AG09309 (cell line): ENCODE results near the gene FLT3LG.

Experiments used
- DNase-seq: peaks from one replicate; pipeline ENCODE4 v3.0.0-alpha.2; 2010; ENCODE audit warnings: low read depth
- H3K4me3 ChIP-seq: 2 replicates; pipeline ENCODE4 v1.5.1; 2011; ENCODE audit warnings: mild to moderate bottlenecking, low read depth, low read length, moderate library complexity; ENCODE audit not compliant: control insufficient read depth
- CTCF ChIP-seq: IDR thresholded peaks from 2 replicates; pipeline ENCODE4 v1.5.1; 2011; ENCODE audit warnings: mild to moderate bottlenecking, low read depth, low read length, inconsistent platforms; ENCODE audit not compliant: insufficient read depth, control insufficient read depth; ENCODE audit errors: missing control alignments

Gene FLT3LG

GRCh38 chr19:49513746-49514118 lies 39.7 kb downstream of the FLT3LG start:
- no peak overlapping the region for H3K4me3 ChIP-seq
- no peak for TF ChIP-seq CTCF
- no peak for DNase-seq

GRCh38 chr19:49514151-49514550 lies 40.1 kb downstream of the FLT3LG start:
- TF ChIP-seq CTCF = no peak
- H3K4me3 ChIP-seq = no peak overlapping the region
- no peak for DNase-seq

- TF ChIP-seq CTCF = no peak
- H3K4me3 ChIP-seq = no peak overlapping the region
- no peak for DNase-seq
Observed at GRCh38 chr19:49515767-49516166, 41.8 kb downstream of the FLT3LG start.

GRCh38 chr19:49518033-49518432 lies 44.0 kb downstream of the FLT3LG start:
- H3K4me3 ChIP-seq = no peak overlapping the region
- TF ChIP-seq CTCF = no peak
- no peak for DNase-seq

GRCh38 chr19:49520705-49521319 lies 46.8 kb downstream of the FLT3LG start:
- no peak for TF ChIP-seq CTCF

GRCh38 chr19:49524812-49525455 lies 50.9 kb downstream of the FLT3LG start:
- no peak overlapping the region for H3K4me3 ChIP-seq
- TF ChIP-seq CTCF = no peak
- DNase-seq = no peak

More at GRCh38 chr19:49520705-49521319, 46.8 kb downstream of the FLT3LG start:
- H3K4me3 ChIP-seq = no peak overlapping the region
- no peak for DNase-seq
